ENCODE data around the gene POU2F1. TPM values are rescaled to one million over a fixed set of nuclear protein-coding genes. Genes with fewer than 3 reads are reported as not detected.

POU2F1 gene
- total RNA-seq, 1 donor from 2014 or later: 68.0 TPM

- peaks cover 20% of the 10 kb centered on the region for H3K9me3 Mint-ChIP-seq
- H3K27ac ChIP-seq: no peak overlapping the region
- H3K79me2 ChIP-seq (ENCODE audit: low read depth): no peaks in the 10 kb centered on the region
- H2AFZ ChIP-seq (replicated peaks): peak overlapping the region; percentile 83
- DNase-seq (ENCODE audit: low spot score): peak; percentile 87
- no peaks in the 10 kb centered on the region for H4K20me1 ChIP-seq (ENCODE audit: low read depth)
- peaks cover 21% of the 10 kb centered on the region for H3K27me3 Mint-ChIP-seq (ENCODE audit: insufficient read depth, low read depth)
- peaks cover 32% of the 10 kb centered on the region for H3K27me3 ChIP-seq
- H3K27ac Mint-ChIP-seq: peak overlapping the region; percentile 24
- peak overlapping the region; percentile 80 for H3K4me2 ChIP-seq
- TF ChIP-seq EZH2 (IDR thresholded peaks at IDR 0.05) (no peak), CTCF (IDR thresholded peaks at IDR 0.05) (peak; percentile 44), EZH2phosphoT487 (IDR thresholded peaks at IDR 0.05) (no peak)
- H3K4me1 Mint-ChIP-seq: peaks cover 33% of the 10 kb centered on the region
- H3K9ac ChIP-seq: no peak overlapping the region
- H3K4me3 Mint-ChIP-seq: peak overlapping the region; percentile 11
- no peaks in the 10 kb centered on the region for H3K4me1 ChIP-seq
- peak overlapping the region; percentile 40 for H3K4me3 ChIP-seq
- H3K36me3 ChIP-seq: no peaks in the 10 kb centered on the region
- H3K9me3 ChIP-seq (ENCODE audit: low read depth): no peaks in the 10 kb centered on the region
- H3K36me3 Mint-ChIP-seq: peaks cover 5% of the 10 kb centered on the region
- no peaks in the 10 kb centered on the region for H3F3A ChIP-seq (ENCODE audit: low read depth)
Measured at GRCh38 chr1:167439301-167439988, 218.8 kb downstream of the POU2F1 start.

GRCh38 chr1:167440345-167440744 lies 219.7 kb downstream of the POU2F1 start:
- Mint-ChIP-seq H3K9me3 (peaks cover 18% of the 10 kb centered on the region), H3K27ac (peak overlapping the region; percentile 48), H3K27me3 (ENCODE audit: insufficient read depth, low read depth) (peaks cover 21% of the 10 kb centered on the region), H3K4me3 (no peak overlapping the region), H3K4me1 (peaks cover 33% of the 10 kb centered on the region), H3K36me3 (peaks cover 5% of the 10 kb centered on the region)
- no peak for DNase-seq (ENCODE audit: low spot score)
- Histone ChIP-seq H2AFZ (replicated peaks) (no peak overlapping the region), H3K4me1 (no peaks in the 10 kb centered on the region), H3K36me3 (no peaks in the 10 kb centered on the region), H3K4me2 (no peak overlapping the region), H3F3A (ENCODE audit: low read depth) (no peaks in the 10 kb centered on the region), H3K4me3 (no peak overlapping the region), H3K27me3 (peaks cover 32% of the 10 kb centered on the region), H3K9me3 (ENCODE audit: low read depth) (no peaks in the 10 kb centered on the region), H3K79me2 (ENCODE audit: low read depth) (no peaks in the 10 kb centered on the region), H4K20me1 (ENCODE audit: low read depth) (no peaks in the 10 kb centered on the region), H3K27ac (no peak overlapping the region), H3K9ac (no peak overlapping the region)
- TF ChIP-seq EZH2 (IDR thresholded peaks at IDR 0.05): no peak
- no peak for TF ChIP-seq CTCF (IDR thresholded peaks at IDR 0.05)
- no peak for TF ChIP-seq EZH2phosphoT487 (IDR thresholded peaks at IDR 0.05)

GRCh38 chr1:167440776-167441175 lies 220.1 kb downstream of the POU2F1 start:
- H3K4me1 Mint-ChIP-seq: peaks cover 33% of the 10 kb centered on the region
- Histone ChIP-seq H3K4me1 (no peaks in the 10 kb centered on the region), H3K27ac (no peak overlapping the region), H3K27me3 (peaks cover 32% of the 10 kb centered on the region), H3K9ac (no peak overlapping the region), H3F3A (ENCODE audit: low read depth) (no peaks in the 10 kb centered on the region), H3K4me2 (no peak overlapping the region), H2AFZ (replicated peaks) (no peak overlapping the region), H3K36me3 (no peaks in the 10 kb centered on the region), H3K4me3 (no peak overlapping the region), H3K79me2 (ENCODE audit: low read depth) (no peaks in the 10 kb centered on the region), H3K9me3 (ENCODE audit: low read depth) (no peaks in the 10 kb centered on the region), H4K20me1 (ENCODE audit: low read depth) (no peaks in the 10 kb centered on the region)
- H3K27ac Mint-ChIP-seq: no peak overlapping the region
- no peak overlapping the region for H3K4me3 Mint-ChIP-seq
- no peak for DNase-seq (ENCODE audit: low spot score)
- peaks cover 13% of the 10 kb centered on the region for H3K9me3 Mint-ChIP-seq
- TF ChIP-seq EZH2 (IDR thresholded peaks at IDR 0.05): no peak
- no peak for TF ChIP-seq CTCF (IDR thresholded peaks at IDR 0.05)
- no peak for TF ChIP-seq EZH2phosphoT487 (IDR thresholded peaks at IDR 0.05)
- H3K36me3 Mint-ChIP-seq: peaks cover 4% of the 10 kb centered on the region
- peaks cover 21% of the 10 kb centered on the region for H3K27me3 Mint-ChIP-seq (ENCODE audit: insufficient read depth, low read depth)

Measured in neural progenitor cell (in vitro differentiated cells).